ENCODE data around the gene ADAMTSL5. TPM values are rescaled to one million over a fixed set of nuclear protein-coding genes. Genes with fewer than 3 reads are reported as not detected.

Gene ADAMTSL5
- total and polyA plus RNA-seq, 2 of the 8 experiments (the other 6 are each of a cell fraction or from before 2014, with no cell fraction given), result 0.82 to 0.99 TPM

DNA sequence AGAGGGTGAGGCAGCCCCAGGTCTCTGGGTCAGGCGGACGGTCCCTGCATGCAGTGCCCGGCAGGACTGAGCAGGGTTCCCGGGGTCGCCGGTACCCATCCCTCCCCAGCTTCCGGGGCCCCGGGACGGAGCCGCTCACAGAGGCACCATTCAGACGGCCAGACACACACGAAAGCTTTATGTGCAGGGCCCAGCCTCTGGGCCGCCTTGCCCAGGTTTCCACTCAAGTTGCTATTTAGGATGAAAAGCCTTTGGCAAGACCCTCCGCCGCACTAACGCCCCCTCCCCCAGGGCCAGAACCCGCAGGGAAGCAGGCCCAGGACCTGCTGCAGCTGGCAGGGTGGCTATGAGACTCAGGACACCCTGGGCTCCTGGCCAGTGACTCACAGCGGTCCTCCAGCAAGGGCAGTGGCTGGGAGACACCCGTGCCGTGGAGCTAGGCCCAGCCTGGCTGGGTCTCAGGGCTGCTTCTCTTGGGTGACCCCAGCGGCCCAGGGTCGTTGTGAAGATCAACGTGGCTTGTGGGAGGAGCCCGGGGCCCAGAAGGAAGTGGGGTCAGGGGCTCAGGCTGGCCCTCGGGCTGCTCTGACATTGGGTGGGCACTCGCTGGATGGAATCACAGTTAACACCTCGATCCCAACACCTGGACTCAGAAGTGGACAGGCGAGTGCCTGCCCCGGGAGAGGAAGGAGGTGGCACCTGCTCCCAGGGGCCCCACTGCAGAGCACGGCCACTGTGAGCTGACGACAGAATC is 38.6 kb downstream of the ADAMTSL5 start:
- no peaks in the 10 kb centered on the region for H3K9me3 ChIP-seq (ENCODE audit: insufficient read depth in 2 of 2, low read depth in 1 of 2, low read length in 1 of 2)
- H3K4ac ChIP-seq (replicated peaks; ENCODE audit: insufficient read length, low read depth, low read length), result no peak overlapping the region
- H4K5ac ChIP-seq (ENCODE audit: insufficient read length, low read depth, low read length), result no peak overlapping the region
- no peak overlapping the region for H4K91ac ChIP-seq (replicated peaks; ENCODE audit: insufficient read length, low read length)
- no peak overlapping the region for H3K27ac ChIP-seq (ENCODE audit: low read depth, low read length)
- H3K79me2 ChIP-seq (ENCODE audit: control insufficient read depth in 1 of 2, insufficient read depth in 2 of 2, low read length in 2 of 2), result peaks cover 0 to 4% of the 10 kb centered on the region in 2 experiments; a peak in 1 of 4 replicates
- no peak overlapping the region for H2BK20ac ChIP-seq (ENCODE audit: low read length)
- H4K20me1 ChIP-seq (replicated peaks in 1 of 2; ENCODE audit: control insufficient read depth in 1 of 2, insufficient read depth in 2 of 2, low read length in 2 of 2), result peaks cover 20 to 48% of the 10 kb centered on the region in 2 experiments
- no peak overlapping the region for H3K9ac ChIP-seq (replicated peaks in 1 of 4; ENCODE audit: extremely low read depth in 1 of 4, low read depth in 3 of 4, low read length in 3 of 4)
- ChIA-PET CTCF (ENCODE audit: partially characterized antibody) (interaction anchor here (0.7 to 2.4 kb wide), 11 partner anchors 9 to 72 kb away, joined by 3 to 9 read pairs (median 3); no protein-coding TSS in a partner anchor), POLR2A (ENCODE audit: partially characterized antibody) (interaction anchor here (0.7 to 4.5 kb wide), 10 partner anchors 8 to 200 kb away, joined by 3 to 27 read pairs (median 4); partner anchors contain the start of gene REEP6)
- no peak overlapping the region for H2BK120ac ChIP-seq (replicated peaks; ENCODE audit: low read depth, low read length)
- H3K4me3 ChIP-seq (ENCODE audit: extremely low read depth in 1 of 4, insufficient read depth in 2 of 4, low read depth in 3 of 4, low read length in 4 of 4), result no peak overlapping the region
- no peak for DNase-seq (ENCODE audit: low read depth in 1 of 2, low spot score in 2 of 2)
- no peak overlapping the region for H2BK5ac ChIP-seq (ENCODE audit: low read depth, low read length)
- WGBS, 2 experiments (ENCODE audit: extremely low coverage in 1 of 2, insufficient coverage in 1 of 2, insufficient read length in 1 of 2, insufficient replicate concordance in 2 of 2, low coverage in 1 of 2, low lambda C conversion rate in 2 of 2, missing lambda C conversion rate in 1 of 2), result 84% methylated on average over 26 of the region's 31 CpGs; no CpG with 5 or more reads in 1 of the 2 experiments
- no peak for FAIRE-seq
- H3K23ac ChIP-seq (ENCODE audit: insufficient read length), result no peak overlapping the region
- no peak overlapping the region for H2AK5ac ChIP-seq (ENCODE audit: low read depth, low read length)
- peaks cover 0 to 7% (median 3%) of the 10 kb centered on the region in 4 experiments; a peak in 2 of 8 replicates for H3K36me3 ChIP-seq (ENCODE audit: control insufficient read depth in 2 of 4, insufficient read depth in 4 of 4, low read length in 3 of 4)
- 0 out of 2 replicates have a peak overlapping the region, but pooled peaks have one; percentile 2 for H4K8ac ChIP-seq (ENCODE audit: extremely low read depth, insufficient read depth, low read length)
- H3K4me2 ChIP-seq (ENCODE audit: insufficient read depth in 1 of 2, low read depth in 2 of 2, low read length in 2 of 2), result no peak overlapping the region
- no peak overlapping the region for H2BK15ac ChIP-seq (ENCODE audit: low read length)
- no peak overlapping the region for H3K56ac ChIP-seq (replicated peaks; ENCODE audit: insufficient read length, low read depth, low read length)
- peaks cover 0 to 18% (median 11%) of the 10 kb centered on the region in 4 experiments; a peak in 5 of 7 replicates for H3K4me1 ChIP-seq (replicated peaks in 1 of 4; ENCODE audit: control insufficient read depth in 3 of 4, insufficient read depth in 4 of 4, low read length in 3 of 4)
- H3K18ac ChIP-seq (ENCODE audit: extremely low read depth, low read length), result no peak overlapping the region
- H2BK12ac ChIP-seq (ENCODE audit: low read depth, low read length), result no peak overlapping the region
- no peak overlapping the region for H2AFZ ChIP-seq (ENCODE audit: low read length)
- H3K14ac ChIP-seq (ENCODE audit: insufficient read length), result no peak overlapping the region
- TF ChIP-seq CTBP2 (IDR thresholded peaks at IDR 0.05; ENCODE audit: borderline replicate concordance, insufficient read depth, insufficient read length, low read length), result no peak
- TF ChIP-seq JUND (IDR thresholded peaks at IDR 0.05; ENCODE audit: low read length), result no peak
- TF ChIP-seq SIN3A (conservative IDR thresholded peaks at IDR 0.05 in 1 of 2, IDR thresholded peaks at IDR 0.05 in 1 of 2; ENCODE audit: low read depth in 1 of 2, low read length in 2 of 2), result no peak
- TF ChIP-seq CHD1 (IDR thresholded peaks at IDR 0.05; ENCODE audit: low read depth, low read length), result no peak
- no peak for TF ChIP-seq CEBPB (IDR thresholded peaks at IDR 0.05; ENCODE audit: low read depth, low read length)
- TF ChIP-seq SUZ12 (IDR thresholded peaks at IDR 0.05; ENCODE audit: low read length), result no peak
- no peak for TF ChIP-seq USF2 (IDR thresholded peaks at IDR 0.05; ENCODE audit: low read length)
- no peak for TF ChIP-seq CBX5 (IDR thresholded peaks at IDR 0.05; ENCODE audit: low read depth, low read length)
- peaks cover 22 to 42% (median 39%) of the 10 kb centered on the region in 4 experiments for H3K27me3 ChIP-seq (replicated peaks in 1 of 4; ENCODE audit: control insufficient read depth in 3 of 4, extremely low read depth in 1 of 4, insufficient read depth in 3 of 4, low read length in 3 of 4)
- H3K79me1 ChIP-seq (ENCODE audit: low read depth, low read length), result peaks cover 2% of the 10 kb centered on the region; the same call in 1 of the 2 replicates
- peaks cover 16% of the 10 kb centered on the region for H3K23me2 ChIP-seq (ENCODE audit: low read depth, low read length)
